ENCODE measurements around the gene ACTA1.
"Not testable (repeated sequence)": the region's sequence is repeated elsewhere in the genome, so short reads cannot be mapped to it uniquely, and the experiment has no call there.

ACTA1 gene

GRCh38 chr1:229407206-229408026, 26.5 kb downstream of the ACTA1 start:
- no peak for DNase-seq

- no peak for DNase-seq
Measured at GRCh38 chr1:229406798-229407197, 27.1 kb downstream of the ACTA1 start.

DNA sequence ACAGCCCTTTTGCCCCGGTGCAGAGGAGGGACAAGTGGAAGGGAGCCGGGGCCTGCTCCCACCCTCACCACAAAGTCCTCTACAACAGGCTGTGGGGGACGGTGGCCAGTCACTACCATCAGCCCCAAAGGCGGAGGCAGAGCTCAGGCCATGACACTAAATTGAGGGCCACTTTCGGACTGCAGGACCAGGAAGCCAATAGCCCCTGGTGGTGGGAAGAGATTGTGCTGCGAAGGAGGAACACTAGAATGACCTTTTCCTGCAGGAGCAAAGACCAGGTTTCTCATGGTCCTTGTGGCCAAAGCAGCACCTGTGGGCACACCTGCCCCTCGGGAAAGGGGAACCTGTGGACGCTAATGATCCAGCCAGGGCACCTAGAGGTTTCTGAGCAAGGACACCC, 30.3 kb downstream of the ACTA1 start:
- no peak for DNase-seq

DNA sequence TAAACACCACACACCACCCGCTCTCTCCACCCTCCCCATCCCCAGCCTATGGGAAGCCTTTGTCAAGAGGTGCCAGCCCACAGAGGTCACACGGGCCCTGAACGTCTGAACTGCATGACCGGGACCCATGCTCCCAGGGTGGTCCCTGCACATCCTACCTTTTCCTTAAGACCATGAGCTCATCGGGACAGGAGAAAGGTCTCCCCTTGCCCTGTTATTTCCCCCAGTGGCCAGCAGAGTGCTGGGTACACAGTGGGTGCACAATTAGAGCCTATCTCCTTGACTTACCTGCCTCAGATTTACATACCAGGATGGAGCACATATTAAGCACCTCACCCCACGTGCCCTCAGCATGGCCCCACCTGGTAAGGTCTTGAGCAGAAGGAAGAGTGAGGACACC, 30.9 kb downstream of the ACTA1 start:
- no peak for DNase-seq

DNA sequence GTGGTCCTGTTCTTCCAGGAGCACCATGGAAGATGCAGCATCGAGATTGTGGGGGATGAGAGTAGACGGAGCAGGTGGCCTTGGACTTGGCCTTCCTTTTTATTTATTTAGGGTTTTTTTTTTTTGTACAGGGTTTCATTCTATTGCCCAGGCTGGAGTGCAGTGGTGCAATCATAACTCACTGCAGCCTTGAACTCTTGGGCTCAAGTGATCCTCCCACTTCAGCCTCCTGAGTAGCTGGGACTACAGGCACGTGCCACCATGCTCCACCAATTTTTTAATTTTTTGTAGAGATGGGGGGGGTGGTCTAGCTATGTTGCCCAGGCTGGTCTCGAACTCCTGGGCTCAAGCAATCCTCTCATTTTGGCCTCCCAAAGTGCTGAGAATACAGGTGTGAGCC, 31.6 kb downstream of the ACTA1 start:
- not testable (repeated sequence) for DNase-seq

DNA sequence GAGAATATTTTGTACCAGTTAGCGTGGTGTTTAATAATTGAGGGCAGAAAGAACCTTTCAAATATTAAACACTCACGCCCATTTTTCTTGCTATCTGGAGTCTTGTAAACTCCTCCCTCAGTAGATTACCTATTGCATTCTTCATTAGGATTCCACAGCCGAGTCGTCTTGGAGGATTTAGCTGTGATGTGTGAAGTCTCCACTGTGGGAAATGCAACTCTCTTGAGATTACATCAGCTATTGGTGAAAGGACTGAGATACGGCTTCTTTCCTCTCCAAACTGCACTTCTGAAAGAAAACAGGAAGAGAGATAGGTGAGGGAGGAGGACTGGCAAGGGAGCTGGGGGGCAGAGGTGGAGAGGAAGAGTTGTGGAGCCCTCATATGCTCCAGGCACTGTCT, 36.1 kb downstream of the ACTA1 start:
- no peak for DNase-seq

- DNase-seq, result no peak
Measured at GRCh38 chr1:229396585-229397206, 37.2 kb downstream of the ACTA1 start.

- DNase-seq, result not testable (repeated sequence)
Measured at GRCh38 chr1:229394517-229394916, 39.4 kb downstream of the ACTA1 start.

DNA sequence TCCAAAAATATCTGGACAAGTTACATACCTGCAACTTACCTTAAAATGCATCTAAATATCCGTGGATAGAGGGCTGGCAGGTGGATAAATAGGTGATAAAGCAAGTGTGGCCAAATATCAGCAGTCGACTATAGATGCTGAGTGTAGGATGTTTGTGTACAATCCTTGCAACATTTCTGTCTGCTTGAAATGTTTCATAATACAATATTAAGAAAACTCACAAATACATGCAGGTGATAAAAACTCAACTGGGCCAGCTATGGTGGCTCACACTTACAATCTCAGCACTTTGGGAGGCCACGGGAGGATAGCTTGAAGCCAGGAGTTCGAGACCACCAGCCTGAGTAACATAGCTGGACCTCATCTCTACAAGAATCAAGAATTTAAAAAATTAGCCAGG, 41.0 kb downstream of the ACTA1 start:
- DNase-seq, result no peak

- no peak for DNase-seq
Measured at GRCh38 chr1:229390130-229390529, 43.8 kb downstream of the ACTA1 start.

DNA sequence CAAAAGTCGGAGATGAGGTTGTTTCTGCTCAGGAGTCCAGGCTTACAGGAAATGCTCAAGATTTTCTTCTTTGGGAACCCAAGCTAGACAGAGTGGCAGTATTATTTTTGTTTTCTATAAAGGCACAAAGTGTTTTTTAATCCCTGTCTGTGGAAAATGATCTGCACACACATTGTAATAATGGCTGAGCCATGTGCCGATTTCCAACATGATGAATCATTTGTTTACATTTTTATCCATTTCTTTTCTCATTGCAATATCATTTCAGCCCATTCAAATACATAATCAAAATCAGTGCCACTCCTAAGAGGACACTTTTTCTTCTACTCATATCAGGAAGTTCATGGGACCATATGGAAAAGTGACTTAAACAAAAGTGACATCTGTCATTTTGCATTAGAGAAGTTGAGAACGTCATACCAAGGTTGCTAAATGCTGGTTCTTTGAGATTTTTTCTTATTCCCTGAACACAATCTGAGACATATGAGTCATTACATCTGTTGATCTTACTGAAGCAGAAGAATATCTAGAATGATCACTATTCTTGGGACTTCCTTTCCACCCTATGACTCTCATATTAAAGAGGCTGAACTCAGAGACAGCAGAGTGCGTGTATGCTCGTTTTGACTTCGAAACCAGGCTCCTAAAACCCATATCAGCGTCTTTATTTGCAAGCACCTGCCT, 44.9 kb downstream of the ACTA1 start:
- DNase-seq, result peak; percentile 58

DNA sequence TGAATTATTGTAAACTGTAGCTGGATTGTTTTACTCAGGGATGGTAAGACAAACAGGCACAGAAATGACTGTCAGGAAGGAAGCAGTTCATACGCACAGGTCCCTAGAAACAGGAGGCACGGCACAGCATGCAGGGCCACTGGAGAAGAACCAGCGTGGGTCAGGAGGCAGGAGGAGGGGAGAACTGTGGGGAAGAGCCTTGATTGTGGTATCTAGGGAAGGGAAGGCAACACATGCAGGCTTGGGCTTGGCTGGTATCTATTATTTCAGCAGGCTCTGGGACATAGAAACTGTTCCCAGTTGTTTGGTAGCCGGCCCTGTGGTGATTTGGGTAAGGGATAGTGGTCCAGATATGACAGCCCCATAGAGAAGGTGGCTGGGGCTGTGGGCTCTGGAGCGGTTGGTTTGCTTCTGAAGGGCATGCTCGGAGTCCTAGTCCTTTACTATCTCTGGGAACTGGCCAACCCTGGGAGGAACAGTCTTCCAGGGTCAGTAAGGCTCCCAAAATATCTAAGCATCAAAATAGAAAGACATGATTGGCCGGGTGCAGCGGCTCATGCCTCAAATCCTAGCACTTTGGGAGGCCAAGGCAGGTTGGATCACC, 47.9 kb downstream of the ACTA1 start:
- DNase-seq, result no peak

- DNase-seq, result no peak
Measured at GRCh38 chr1:229384822-229385221, 49.1 kb downstream of the ACTA1 start.

GRCh38 chr1:229383961-229384360, 49.9 kb downstream of the ACTA1 start:
- no peak for DNase-seq

DNA sequence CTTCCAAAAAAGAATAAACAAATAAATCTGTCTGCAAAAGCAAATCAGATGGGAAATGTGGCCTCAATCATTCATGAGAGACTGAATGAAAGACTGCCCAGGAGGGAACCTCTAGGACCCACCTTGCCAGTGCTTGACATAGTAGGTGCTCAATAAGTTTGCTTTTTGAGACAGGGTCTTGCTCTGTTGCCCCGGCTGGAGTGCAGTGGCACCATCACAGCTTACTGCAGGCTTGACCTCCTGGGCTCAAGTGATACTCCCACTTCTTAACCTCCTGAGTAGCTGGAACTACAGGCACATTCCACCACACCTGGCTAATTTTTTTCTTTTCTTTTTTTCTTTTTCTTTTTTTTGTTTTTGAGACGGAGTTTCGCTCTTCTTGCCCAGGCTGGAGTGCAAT, 50.7 kb downstream of the ACTA1 start:
- DNase-seq, result no peak

Data from NCI-H2171 treated with DMSO at 0.1 percent for 48 hours (cell line).